GM19397 (cell line): ENCODE data around the gene AKTIP.

Source experiments
- ATAC-seq: cut with Tn5 transposase; IDR thresholded peaks from one replicate; pipeline ENCODE4 v1.9.1; 2021; ENCODE audit warnings: mild to moderate bottlenecking, moderate library complexity; ENCODE audit not compliant: unreplicated experiment

The AKTIP gene

DNA sequence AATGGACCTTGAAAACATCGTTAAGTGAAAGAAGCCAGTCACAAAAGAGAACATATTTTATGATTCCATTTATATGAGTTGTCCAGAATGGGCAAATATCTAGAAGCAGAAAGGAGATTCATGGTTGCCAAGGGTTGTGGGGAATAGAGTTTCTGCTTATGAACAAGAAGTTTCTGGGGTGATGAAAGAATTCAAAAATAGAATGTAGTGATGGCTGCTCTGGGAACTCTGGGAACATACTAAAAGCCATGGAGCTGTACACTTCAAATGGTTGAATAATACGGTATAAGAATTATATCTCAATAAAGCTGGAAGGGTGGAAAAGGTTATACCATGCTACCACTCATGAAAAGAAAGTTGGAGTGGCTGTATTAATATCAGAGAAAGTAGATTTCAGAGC lies 18.5 kb downstream of the AKTIP start:
- no peak for ATAC-seq

GRCh38 chr16:53482123-53482522 lies 20.9 kb downstream of the AKTIP start:
- ATAC-seq, result no peak

- no peak for ATAC-seq
Measured at GRCh38 chr16:53480394-53480793, 22.6 kb downstream of the AKTIP start.

DNA sequence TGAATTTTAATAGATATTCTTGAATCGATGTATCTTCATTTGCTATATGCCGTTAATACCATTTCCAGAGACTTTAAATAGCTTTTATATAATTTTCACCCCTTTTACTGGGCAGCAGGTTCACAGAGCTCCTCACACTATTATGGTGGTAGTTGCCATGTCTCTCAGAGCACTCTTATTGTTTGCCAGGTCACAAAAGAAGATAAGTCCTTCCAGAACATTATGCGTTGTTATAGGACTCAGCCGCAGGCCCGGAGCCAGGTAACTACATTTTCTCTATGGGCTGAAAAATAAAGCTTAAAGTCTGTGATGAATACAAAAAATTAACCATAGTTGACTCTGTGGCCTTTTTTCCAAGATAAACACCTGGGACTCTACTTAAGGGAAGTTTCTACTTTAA lies 24.0 kb downstream of the AKTIP start:
- ATAC-seq, result no peak

GRCh38 chr16:53476867-53477266 lies 26.1 kb downstream of the AKTIP start:
- no peak for ATAC-seq

DNA sequence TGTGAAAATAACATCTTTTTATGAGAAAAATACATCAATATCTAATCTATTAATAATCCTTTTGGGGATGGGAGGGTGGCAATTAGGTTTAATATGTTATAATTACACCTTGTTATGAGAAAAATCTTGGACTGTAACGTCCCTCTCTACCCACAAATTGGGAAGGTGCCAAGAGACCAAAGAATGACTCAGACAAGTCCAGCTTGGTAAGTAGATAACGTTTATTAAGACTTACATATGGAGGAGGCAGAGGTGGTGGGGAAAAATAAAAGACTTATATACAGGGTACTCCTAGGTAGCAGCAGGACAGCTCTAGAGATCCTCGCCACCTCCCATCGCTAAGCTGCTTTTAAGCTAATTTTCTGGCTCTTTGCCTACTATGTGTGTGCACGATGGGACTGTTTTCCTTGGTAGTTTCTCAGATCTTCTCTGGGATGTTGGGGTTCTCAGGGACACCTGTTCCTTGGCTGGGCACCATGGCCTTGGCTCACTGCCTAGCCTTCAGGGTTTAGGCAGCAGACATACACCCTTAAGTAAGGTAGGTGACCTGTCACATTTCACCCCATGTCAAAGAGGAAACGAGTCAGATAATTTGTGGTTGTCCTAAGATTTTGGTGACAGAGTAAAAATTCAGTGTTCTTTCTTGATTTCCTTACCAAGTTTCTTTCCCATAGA lies 37.3 kb downstream of the AKTIP start:
- no peak for ATAC-seq

GRCh38 chr16:53458635-53459034 lies 44.4 kb downstream of the AKTIP start:
- no peak for ATAC-seq

GRCh38 chr16:53457670-53458069 lies 45.3 kb downstream of the AKTIP start:
- peak; percentile 100 for ATAC-seq

GRCh38 chr16:53456625-53457024 lies 46.4 kb downstream of the AKTIP start:
- no peak for ATAC-seq

- no peak for ATAC-seq
Measured at GRCh38 chr16:53453928-53454327, 49.1 kb downstream of the AKTIP start.

DNA sequence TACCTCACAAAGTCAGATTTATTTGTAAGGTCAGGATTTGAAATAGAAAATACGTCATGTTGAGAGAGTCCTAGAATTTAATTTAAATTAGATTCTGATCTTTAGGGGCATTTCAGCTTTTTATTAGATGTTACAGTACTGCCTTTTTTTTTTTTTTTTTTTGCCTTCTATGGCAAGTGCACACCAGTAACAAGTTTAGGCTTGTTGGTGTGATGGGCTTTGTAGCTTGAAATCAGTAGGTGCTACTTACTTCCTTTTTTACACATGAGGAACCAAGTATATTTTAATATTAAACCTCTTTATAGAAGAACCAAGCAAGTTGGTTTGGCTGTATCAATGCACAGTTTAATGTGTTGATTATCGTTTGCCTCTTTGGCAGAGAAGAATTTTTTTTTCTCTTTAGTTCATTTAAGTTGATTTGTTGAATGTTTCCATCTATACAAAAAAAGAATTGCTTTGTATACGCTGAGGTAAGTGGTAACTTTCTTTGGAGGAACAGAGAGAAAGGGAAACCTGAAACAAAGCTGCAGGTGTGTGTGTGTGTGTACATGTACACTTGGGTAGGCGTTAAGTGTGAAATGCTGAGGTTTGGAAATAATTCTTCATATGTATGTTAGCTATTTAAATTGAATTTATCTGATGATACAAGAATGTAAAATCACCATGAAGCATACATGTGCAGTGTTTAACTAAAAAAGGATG lies 53.0 kb downstream of the AKTIP start:
- ATAC-seq, result no peak

GRCh38 chr16:53446090-53446489 lies 56.9 kb downstream of the AKTIP start:
- ATAC-seq, result no peak

- no peak for ATAC-seq
Measured at GRCh38 chr16:53445534-53445933, 57.5 kb downstream of the AKTIP start.
